ENCODE results near the gene MEIOSIN. TPM values are rescaled to one million over a fixed set of nuclear protein-coding genes. Genes with fewer than 3 reads are reported as not detected.

Gene MEIOSIN
- total and polyA plus RNA-seq, 8 donors = not detected

DNA sequence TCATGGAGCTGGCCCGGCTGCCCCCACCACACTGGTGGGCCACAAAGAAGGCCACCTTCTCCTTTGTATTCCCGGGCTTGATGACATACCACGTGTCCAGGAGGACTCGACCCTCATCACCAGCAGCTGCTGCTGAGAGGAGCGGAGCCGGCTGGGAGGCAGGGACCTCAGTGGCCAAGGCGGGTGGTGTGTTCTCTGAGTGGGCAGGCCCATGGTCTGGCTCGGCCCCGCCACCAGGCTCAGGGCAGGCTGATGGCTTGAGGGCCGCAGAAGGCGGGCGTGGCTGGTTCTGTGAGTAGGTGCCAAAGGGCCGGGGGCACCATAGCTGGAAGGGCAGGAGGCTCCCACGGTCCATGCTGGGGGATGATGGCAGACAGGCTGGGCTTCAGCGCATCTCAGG, 20.1 kb upstream of the MEIOSIN start:
- no peak for FAIRE-seq
- H3K36me3 ChIP-seq = no peaks in the 10 kb centered on the region
- no peak for ATAC-seq
- intact Hi-C loops (cut with DNase I) = loop anchor here in 1 of 3 donors (10.0 kb wide), 1 partner anchor 52 kb away; the partner anchor contains the start of gene SIX5
- peak in 1 of 6 donors; percentile 82 for DNase-seq
- TF ChIP-seq, protein P1, sequence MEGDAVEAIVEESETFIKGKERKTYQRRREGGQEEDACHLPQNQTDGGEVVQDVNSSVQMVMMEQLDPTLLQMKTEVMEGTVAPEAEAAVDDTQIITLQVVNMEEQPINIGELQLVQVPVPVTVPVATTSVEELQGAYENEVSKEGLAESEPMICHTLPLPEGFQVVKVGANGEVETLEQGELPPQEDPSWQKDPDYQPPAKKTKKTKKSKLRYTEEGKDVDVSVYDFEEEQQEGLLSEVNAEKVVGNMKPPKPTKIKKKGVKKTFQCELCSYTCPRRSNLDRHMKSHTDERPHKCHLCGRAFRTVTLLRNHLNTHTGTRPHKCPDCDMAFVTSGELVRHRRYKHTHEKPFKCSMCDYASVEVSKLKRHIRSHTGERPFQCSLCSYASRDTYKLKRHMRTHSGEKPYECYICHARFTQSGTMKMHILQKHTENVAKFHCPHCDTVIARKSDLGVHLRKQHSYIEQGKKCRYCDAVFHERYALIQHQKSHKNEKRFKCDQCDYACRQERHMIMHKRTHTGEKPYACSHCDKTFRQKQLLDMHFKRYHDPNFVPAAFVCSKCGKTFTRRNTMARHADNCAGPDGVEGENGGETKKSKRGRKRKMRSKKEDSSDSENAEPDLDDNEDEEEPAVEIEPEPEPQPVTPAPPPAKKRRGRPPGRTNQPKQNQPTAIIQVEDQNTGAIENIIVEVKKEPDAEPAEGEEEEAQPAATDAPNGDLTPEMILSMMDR (IDR thresholded peaks at IDR 0.05) = no peak
- H3K4me1 ChIP-seq = peaks cover 0 to 7% (median 5%) of the 10 kb centered on the region in 3 donors
- no peaks in the 10 kb centered on the region for H3K9me3 ChIP-seq
- no peak overlapping the region for H3K4me3 ChIP-seq
- H3K27me3 ChIP-seq = no peaks in the 10 kb centered on the region
- WGBS, 2 donors = 91 to 97% methylated on average over 15 of the region's 15 CpGs
- no peak overlapping the region for H3K27ac ChIP-seq

DNA sequence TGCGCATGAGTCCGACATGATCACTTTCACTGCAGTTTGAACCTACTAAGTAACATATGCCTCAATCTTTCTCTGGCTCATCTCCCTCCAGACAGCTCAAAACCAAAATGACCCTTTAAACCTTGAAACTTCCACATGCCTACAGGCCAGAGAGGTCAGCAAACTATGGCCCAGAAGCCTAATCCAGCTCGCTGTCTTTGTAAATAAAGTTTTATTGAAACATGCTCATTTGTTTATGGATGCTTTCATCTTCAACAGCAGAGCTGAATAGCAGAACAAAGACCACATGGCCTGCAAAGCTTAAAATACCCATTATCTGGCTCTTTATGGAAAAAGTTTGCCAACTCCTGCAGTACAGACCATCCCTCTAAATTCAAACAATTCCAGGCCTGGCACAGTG, 18.1 kb upstream of the MEIOSIN start:
- ATAC-seq = no peak
- Histone ChIP-seq H3K27ac (no peak overlapping the region), H3K4me1 (peaks cover 0 to 9% (median 8%) of the 10 kb centered on the region in 3 donors), H3K36me3 (no peaks in the 10 kb centered on the region), H3K27me3 (no peaks in the 10 kb centered on the region), H3K9me3 (no peaks in the 10 kb centered on the region), H3K4me3 (no peak overlapping the region)
- intact Hi-C loops (cut with DNase I) = loop anchor here in 1 of 3 donors (10.0 kb wide), 1 partner anchor 50 kb away; the partner anchor contains the start of gene SIX5
- no peak for DNase-seq
- FAIRE-seq = no peak
- TF ChIP-seq, protein P1 (IDR thresholded peaks at IDR 0.05) = no peak
- 95 to 96% methylated on average over 3 of the region's 3 CpGs for WGBS, 2 donors

DNA sequence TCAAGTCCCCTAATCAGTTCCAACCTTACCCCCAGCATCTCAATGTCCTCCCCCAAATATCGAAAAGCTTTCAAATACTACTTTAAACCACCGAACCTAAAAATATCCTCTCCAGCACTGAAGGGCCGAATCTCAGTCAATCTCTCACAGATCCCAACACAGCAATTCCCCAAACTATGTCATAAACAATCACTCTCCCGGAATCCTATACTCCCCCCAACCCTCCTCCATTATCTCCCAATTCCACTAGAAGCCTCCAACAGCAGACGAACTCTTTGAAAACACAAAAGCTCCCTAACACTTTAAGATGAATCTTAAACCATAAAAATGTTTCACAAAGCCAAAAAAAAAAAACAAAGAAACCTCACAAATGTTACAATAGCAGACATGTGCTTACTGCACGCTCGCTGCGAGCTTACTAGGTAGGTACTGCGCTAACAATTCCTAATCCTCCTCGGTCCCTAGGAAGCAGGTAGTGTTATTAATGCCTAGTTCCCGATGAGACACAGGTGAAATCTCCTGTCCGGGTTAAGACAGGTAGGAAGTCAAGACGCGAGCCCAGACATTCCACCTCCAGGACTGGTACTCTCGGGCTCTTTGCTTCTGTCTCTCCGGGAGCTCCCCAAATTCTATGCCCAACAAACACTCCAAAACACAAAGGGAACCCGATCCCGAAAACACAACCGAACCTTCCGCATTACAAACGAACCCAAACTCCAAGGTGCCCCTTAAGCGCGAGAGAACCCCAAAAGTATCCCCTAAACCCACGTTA, 16.7 kb upstream of the MEIOSIN start:
- Histone ChIP-seq H3K27me3 (no peaks in the 10 kb centered on the region), H3K9me3 (no peaks in the 10 kb centered on the region), H3K36me3 (no peaks in the 10 kb centered on the region), H3K4me1 (peaks cover 0 to 14% (median 8%) of the 10 kb centered on the region in 3 donors), H3K4me3 (peak overlapping the region; percentile 24 to 51 (median 37)), H3K27ac (peak overlapping the region; percentile 47 to 86 (median 68))
- TF ChIP-seq, protein P1 (IDR thresholded peaks at IDR 0.05) = no peak
- 1% methylated on average over 24 of the region's 24 CpGs for WGBS, 2 donors
- intact Hi-C loops (cut with DNase I) = loop anchor here in 1 of 3 donors (10.0 kb wide), 1 partner anchor 48 kb away; the partner anchor contains the start of gene SIX5
- ATAC-seq (peak; percentile 4 to 34 (median 21)), DNase-seq (no peak), FAIRE-seq (no peak)

DNA sequence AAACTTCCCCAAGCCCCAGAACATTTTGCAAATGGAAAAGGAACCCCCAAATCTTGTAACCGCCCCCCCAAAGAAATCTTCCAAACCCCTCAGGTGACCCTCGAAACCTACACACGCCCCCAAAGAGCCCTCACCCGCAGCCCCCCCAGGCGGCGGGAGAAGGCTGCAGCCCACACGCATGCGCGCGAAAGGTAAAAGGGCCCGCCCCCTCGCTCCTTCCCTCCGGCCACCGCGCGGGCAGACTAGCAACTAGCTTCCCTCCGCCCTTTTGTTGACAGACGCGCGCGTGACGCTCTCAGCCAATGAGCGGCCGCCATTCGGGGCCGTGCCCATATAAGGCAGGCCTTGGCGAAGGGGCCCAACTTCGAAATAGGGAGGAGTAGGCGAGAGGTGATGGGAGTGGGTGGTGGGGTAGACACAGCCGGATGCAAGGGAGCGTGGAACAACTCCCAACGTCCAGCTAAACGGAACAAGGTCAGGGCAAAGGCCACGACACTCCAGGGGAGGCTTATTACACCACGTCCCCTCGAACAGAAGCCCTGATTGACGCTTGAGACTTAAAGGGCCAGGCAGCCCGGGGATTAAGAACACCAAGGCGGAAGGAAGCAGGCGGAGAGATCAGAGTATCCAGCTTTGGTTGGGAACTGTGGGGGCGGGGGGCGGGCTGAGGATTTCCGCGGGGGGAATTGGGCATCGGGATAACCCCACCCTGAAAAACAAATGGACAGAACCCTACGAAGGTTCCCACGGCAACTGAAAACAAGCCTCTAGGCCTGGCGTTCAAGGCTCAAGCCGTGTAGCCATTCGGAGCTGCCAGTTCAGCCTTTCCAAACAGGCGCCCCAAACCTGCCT, 15.9 kb upstream of the MEIOSIN start:
- TF ChIP-seq, protein P1 (IDR thresholded peaks at IDR 0.05) = no peak
- H3K9me3 ChIP-seq = no peaks in the 10 kb centered on the region
- intact Hi-C loops (cut with DNase I) = loop anchor here in 1 of 3 donors (10.0 kb wide), 1 partner anchor 47 kb away; the partner anchor contains the start of gene SIX5
- 0 to 1% methylated on average over 50 to 51 of the region's 51 CpGs for WGBS, 2 donors
- ATAC-seq (peak; percentile 90 to 95 (median 93)), FAIRE-seq (peak; percentile 97), DNase-seq (peak; percentile 98 to 99 (median 99))
- H3K4me1 ChIP-seq = peaks cover 0 to 14% (median 8%) of the 10 kb centered on the region in 3 donors
- peak overlapping the region; percentile 77 to 96 (median 84) for H3K27ac ChIP-seq
- H3K36me3 ChIP-seq = no peaks in the 10 kb centered on the region
- H3K4me3 ChIP-seq = peak overlapping the region; percentile 24 to 51 (median 37)
- H3K27me3 ChIP-seq = no peaks in the 10 kb centered on the region
